GM18526 (cell line): Measurements from ENCODE around the gene L3MBTL1.

Source experiments
- POLR2A ChIP-seq: IDR thresholded peaks from 3 replicates; pipeline ENCODE4 v1.6.1; 2011; ENCODE audit not compliant: insufficient read length; ENCODE audit errors: extremely low read depth

The L3MBTL1 gene

DNA sequence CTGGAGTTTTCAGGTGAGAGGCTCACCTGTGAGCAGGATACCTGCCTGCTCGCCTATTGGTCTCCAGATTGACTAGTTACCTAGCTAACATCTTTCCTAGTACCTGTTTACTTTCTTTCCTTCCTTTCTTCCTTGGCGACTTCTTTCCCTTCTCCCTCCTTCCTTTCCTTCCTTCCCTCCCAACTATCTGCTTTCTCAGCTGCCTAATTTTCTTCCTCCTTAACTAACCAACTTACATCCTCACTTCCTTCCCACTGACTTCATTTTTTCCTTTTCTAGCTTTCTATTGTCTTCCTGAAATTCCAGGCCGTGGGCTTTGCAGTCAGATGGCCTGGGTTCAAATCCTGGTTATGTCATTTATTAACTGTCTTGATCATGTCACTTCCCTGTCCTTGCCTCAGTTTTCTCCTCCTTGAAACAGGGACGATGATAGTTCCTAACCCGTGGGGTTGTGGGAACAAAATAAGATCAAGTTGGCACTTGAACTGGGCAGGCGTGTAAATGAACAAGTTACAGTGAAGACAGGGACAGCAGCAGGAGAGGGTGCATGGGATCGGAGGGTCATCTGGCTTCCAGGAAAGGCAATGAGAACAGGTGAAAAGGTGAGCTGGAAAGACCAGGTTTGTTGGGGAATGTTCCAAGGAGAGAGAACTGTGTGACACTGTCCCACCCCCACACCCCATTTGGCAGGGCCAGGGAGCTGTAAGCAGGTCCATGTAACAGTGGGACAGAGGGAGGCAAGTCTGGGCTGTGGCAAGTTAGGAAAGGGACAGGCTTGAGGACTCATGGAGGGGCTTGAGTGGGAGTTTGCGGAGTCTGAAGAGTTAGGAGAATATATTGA is 51.9 kb downstream of the L3MBTL1 start:
- no peak for TF ChIP-seq POLR2A

DNA sequence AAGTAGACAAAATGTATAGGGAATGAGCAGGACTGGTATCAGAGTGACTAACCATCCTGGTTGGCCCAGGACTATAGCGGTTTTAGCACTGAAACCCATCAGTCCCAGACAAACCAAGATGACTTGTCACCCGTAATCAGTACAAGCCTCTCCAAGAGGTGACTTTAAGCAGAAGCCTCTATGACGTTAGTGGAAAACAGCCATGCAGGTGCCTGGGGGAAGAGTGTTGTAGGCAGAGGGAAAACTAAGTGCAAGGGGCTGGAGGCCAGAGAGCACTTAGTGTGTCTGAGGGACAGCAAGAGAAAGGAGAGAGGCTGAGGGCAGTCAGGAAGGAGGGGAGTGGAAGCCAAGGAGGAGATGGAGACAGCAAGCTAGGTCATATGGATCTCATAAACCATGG is 53.5 kb downstream of the L3MBTL1 start:
- TF ChIP-seq POLR2A = no peak

DNA sequence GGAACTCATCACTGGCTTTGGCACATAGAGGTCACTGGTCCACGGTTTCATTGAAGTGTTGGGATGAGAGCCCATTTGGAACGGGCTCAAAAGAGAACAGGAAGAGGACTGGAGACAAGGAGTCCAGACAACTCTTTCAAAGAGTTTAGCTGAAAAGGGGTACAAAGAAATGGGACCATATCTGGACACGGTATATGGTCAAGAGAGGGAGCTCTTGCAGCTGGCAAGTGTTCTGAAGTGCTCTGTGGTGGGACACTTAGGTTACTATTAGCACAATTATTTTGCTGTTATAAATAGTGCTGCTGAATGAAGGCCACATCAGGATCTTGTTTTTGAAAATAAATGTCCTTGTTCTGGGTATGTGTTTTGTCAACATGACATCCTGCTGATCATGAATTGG is 55.9 kb downstream of the L3MBTL1 start:
- no peak for TF ChIP-seq POLR2A

DNA sequence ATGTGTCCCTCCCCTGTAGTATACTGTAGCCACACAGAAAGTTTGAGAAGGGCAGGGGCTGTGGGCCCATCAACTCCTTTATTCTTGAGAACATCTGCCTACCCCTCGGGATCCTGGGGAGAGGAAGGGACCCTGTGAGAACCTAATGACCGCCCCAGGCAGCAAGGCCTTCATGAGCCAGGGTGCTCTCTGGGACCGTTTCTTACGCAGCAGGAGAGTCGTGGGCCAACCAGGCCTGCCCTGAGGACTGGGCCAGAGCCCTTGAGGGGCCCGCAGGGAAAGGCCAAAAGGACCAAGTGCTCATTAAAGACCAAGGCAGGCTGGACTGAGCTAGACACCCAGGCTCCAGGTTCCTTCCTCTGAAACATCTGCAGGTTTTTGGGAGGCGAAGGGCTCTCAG is 56.5 kb downstream of the L3MBTL1 start:
- no peak for TF ChIP-seq POLR2A

DNA sequence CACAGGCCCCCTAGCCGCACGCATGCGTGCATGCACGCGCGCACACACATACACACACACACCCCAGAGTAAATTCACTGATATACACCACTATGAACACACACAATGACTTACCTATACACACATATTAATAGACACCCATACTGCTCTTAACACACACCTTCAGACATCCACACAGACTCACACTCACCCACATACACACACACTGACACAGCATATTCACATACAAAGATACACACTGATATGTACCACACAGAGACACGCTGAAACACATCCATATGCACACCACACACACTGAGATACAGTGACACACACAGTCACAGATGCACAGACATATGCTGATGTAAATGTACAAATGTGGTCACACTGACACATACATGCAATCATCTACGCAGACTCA is 57.0 kb downstream of the L3MBTL1 start:
- TF ChIP-seq POLR2A = no peak

DNA sequence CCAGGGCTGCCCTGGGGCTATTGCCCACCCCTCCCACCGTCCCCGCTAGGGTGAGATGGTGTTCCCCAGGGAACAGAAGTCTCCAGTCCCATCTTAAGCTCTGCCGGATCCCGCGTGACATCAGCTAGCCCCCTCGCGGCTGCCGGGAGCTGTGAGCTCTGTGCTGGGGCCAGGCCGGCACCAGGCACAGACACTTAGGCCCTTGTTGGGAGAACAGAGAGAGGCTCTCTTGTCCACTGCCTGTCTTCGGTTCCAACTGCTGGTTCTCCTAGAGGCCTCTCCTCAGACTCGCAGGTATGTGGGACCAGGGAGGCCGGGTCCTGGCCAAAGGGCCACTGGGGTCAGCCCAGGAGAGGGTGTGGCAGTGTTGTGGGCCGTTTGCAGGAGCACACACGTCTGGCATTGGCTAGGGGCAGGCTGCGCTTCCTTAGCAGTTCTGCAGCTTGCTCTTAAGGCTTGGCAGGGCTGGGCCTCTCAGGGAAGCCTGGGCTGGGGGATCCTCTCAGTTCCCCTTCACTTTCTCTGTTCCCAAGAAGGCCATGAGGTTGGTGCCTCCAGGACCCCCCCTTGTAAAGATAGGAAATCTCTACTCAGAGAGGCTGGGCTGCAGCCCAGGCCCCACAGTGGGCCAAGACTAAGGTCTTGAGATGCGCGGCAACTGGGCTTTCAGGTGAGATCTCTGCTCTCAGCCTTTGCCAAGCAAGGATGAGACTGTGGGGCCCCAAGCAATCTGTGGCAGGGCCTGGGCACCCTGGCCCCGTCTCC is 57.7 kb downstream of the L3MBTL1 start:
- no peak for TF ChIP-seq POLR2A

DNA sequence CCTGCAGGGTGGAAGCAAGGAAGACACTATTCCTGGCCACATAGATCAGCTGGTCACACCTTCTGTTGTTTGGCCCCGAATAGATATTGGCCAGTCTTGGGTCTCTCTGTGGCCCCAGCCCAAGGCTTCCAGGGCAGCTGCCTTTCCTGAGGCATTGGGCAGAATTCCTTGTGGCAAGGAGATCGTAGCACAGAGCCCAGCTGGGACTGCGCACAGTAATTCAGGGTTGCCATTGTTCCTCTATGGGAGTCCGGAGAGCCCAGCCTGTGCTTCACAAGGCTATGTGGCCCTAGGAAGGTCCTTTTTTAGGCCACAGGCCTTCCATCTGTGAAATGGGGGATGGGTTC is 58.2 kb downstream of the L3MBTL1 start:
- no peak for TF ChIP-seq POLR2A

DNA sequence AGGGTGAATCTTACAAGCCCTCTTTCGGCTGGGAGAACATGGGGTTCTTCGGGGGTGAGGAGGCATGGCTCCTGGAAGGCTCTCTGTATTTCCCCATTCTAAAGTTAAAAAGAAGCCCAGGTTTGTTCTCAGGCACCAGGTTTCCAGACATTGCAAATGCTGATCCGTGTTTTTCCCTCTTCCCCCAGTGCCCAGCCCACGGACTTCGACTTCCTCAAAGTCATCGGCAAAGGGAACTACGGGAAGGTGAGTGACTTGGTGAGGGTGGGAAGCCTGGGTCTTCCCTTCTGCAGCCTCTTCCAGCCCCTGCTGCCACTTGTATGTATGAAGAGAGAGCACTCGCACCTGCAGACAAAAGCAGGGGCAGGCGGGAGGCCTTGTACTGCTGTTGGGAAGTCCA is 60.0 kb downstream of the L3MBTL1 start:
- TF ChIP-seq POLR2A = no peak

DNA sequence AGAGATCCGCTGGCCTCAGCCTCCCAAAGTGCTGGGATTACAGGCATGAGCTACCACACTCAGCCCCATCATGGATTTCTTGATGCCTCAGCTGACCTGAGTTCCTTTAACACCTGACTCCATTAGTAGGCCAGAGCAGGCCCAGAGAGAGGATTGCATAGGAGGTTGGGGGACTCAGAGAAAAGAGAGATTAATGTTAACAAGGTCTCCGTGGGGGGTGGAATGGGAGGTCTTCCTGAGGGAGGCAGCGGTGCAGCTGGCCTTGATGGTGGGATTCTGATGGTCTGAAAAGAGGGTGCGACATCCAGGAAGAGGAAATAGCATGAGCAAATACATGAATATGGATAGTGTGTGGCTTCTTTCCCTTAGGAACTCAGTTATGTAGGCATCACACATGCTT is 61.2 kb downstream of the L3MBTL1 start:
- no peak for TF ChIP-seq POLR2A

DNA sequence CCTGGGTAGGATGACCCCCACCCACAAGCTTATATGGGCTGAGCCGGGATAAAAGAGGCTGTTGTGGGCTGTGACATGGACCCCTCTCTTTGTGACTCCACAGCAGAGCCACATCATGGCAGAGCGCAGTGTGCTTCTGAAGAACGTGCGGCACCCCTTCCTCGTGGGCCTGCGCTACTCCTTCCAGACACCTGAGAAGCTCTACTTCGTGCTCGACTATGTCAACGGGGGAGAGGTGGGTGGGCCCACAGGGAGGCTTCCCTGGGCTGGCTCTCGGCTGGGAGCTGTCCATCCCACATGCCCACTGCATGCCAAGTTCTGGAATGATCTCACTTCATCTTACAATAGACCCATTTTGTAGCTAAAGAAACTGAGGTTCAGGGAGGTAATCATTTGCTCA is 61.8 kb downstream of the L3MBTL1 start:
- TF ChIP-seq POLR2A = no peak

DNA sequence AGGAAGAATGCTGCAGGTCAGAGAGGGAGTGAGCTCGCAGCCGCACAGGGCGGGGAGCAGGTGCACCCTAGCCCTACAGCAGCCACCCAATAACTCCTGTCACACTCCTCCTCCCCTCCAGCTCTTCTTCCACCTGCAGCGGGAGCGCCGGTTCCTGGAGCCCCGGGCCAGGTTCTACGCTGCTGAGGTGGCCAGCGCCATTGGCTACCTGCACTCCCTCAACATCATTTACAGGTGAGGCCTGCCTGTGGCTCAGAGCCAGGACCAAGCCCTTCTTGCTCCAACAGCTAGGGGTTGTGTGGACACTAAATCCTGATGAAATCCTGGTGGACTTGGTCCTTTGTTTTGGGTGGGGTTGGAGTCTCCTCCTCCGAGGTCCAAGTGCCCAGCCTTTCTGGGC is 63.0 kb downstream of the L3MBTL1 start:
- no peak for TF ChIP-seq POLR2A

DNA sequence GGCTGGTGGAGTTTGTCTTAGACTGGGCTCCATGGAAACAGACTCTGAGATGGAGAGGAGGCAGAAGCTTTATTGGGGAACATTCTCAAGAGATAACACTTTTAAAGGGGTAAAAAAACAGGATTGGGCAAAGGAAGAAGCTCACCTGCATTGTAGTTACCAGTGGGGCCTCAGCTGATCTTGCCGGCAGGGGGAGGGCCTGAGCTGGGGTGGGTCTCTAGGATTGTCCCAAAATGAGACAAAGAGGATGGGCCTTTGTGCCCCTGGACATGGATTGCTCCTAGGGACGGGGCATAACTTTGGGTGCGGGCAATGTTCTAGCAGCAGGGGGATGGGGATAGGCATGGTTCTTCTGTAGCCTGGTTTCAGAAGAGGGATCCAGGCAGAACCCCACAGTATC is 63.8 kb downstream of the L3MBTL1 start:
- TF ChIP-seq POLR2A = no peak

DNA sequence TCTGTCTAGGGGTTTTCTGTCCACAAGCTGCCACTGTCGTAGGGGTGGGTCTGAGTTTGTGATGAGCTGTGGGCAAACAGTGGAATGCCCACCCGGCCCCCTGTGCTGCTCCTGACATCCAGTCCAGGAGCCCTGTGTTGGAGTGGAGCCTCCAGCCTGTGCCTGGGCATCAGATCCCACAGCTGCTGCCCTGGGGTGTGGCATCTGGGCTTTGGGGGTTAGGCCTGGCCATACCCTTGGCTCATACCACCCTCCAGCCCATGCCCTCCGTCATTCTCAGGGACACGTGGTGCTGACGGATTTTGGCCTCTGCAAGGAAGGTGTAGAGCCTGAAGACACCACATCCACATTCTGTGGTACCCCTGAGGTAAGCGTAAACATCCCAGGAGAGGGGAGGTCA is 64.3 kb downstream of the L3MBTL1 start:
- TF ChIP-seq POLR2A = no peak

DNA sequence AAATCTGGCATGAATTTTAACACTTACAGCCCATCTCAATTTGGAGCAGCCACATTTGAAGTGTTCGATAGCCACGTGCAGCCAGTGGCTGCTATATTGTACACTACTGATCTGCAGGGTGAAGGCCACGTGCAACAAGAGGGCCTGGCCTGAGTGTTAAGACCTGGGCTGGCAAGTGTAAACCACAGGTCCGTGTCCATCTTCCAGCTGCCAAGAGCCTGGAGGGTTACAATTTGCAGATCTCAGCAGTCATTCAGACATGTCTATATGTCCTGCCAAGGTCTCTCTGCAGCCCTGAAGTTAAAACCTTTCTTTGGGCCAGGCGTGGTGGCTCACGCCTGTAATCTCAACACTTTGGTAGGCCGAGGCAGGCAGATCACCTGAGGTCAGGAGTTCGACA is 65.4 kb downstream of the L3MBTL1 start:
- no peak for TF ChIP-seq POLR2A

DNA sequence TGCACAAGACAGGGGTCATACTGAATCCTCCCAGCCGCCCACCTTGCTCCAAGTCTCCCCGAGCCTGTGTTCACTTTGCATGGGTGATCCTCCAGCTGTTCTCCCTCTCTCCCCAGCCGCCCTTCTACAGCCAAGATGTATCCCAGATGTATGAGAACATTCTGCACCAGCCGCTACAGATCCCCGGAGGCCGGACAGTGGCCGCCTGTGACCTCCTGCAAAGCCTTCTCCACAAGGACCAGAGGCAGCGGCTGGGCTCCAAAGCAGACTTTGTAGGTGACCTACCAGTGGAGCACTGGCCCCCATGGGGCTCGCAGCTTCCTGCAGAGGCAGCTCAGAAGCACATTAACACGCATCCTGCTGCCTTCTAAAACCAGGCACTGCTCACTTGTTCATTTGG is 68.6 kb downstream of the L3MBTL1 start:
- TF ChIP-seq POLR2A = no peak
